LoVo (cell line): ENCODE measurements around the gene MCM6.
"Not testable (repeated sequence)": the region's sequence is repeated elsewhere in the genome, so short reads cannot be mapped to it uniquely, and the experiment has no call there.

Experiments
- DNase-seq: peaks from one replicate; pipeline ENCODE4 v3.0.0-alpha.2; 2016; ENCODE audit warnings: low spot score

The MCM6 gene

GRCh38 chr2:135820003-135820618, 56.1 kb downstream of the MCM6 start:
- no peak for DNase-seq

- peak; percentile 15 for DNase-seq
Measured at GRCh38 chr2:135818937-135819610, 57.2 kb downstream of the MCM6 start.

- DNase-seq: no peak
Measured at GRCh38 chr2:135817951-135818350, 58.3 kb downstream of the MCM6 start.

- no peak for DNase-seq
Measured at GRCh38 chr2:135817466-135817865, 58.8 kb downstream of the MCM6 start.

GRCh38 chr2:135815269-135815668, 61.0 kb downstream of the MCM6 start:
- DNase-seq: no peak

GRCh38 chr2:135812907-135813511, 63.2 kb downstream of the MCM6 start:
- DNase-seq: no peak

- DNase-seq: not testable (repeated sequence)
Measured at GRCh38 chr2:135807874-135808273, 68.4 kb downstream of the MCM6 start.

GRCh38 chr2:135803278-135803677, 73.0 kb downstream of the MCM6 start:
- DNase-seq: no peak

GRCh38 chr2:135802350-135802749, 73.9 kb downstream of the MCM6 start:
- no peak for DNase-seq

GRCh38 chr2:135800513-135801460, 75.5 kb downstream of the MCM6 start:
- no peak for DNase-seq

- DNase-seq: no peak
Measured at GRCh38 chr2:135799738-135800137, 76.5 kb downstream of the MCM6 start.

GRCh38 chr2:135798762-135799161, 77.5 kb downstream of the MCM6 start:
- no peak for DNase-seq

GRCh38 chr2:135798275-135798705, 78.0 kb downstream of the MCM6 start:
- no peak for DNase-seq

- peak; percentile 75 for DNase-seq
Measured at GRCh38 chr2:135797497-135798274, 78.6 kb downstream of the MCM6 start.

- no peak for DNase-seq
Measured at GRCh38 chr2:135796606-135797005, 79.6 kb downstream of the MCM6 start.

GRCh38 chr2:135795641-135796040, 80.6 kb downstream of the MCM6 start:
- not testable (repeated sequence) for DNase-seq

- no peak for DNase-seq
Measured at GRCh38 chr2:135792401-135793150, 83.7 kb downstream of the MCM6 start.

GRCh38 chr2:135791418-135792190, 84.6 kb downstream of the MCM6 start:
- no peak for DNase-seq

GRCh38 chr2:135790423-135790822, 85.8 kb downstream of the MCM6 start:
- no peak for DNase-seq
